GM21528 (cell line): Measurements from ENCODE around the gene PMAIP1.
A peak's percentile ranks its signal among the peaks of the same experiment; 100 is the strongest.
"Not testable (repeated sequence)": the region's sequence is repeated elsewhere in the genome, so short reads cannot be mapped to it uniquely, and the experiment has no call there.

Experiments
- ATAC-seq: cut with Tn5 transposase; IDR thresholded peaks from one replicate; pipeline ENCODE4 v1.9.1; 2021; ENCODE audit warnings: mild to moderate bottlenecking, moderate library complexity; ENCODE audit not compliant: unreplicated experiment, low FRiP score

The PMAIP1 gene

DNA sequence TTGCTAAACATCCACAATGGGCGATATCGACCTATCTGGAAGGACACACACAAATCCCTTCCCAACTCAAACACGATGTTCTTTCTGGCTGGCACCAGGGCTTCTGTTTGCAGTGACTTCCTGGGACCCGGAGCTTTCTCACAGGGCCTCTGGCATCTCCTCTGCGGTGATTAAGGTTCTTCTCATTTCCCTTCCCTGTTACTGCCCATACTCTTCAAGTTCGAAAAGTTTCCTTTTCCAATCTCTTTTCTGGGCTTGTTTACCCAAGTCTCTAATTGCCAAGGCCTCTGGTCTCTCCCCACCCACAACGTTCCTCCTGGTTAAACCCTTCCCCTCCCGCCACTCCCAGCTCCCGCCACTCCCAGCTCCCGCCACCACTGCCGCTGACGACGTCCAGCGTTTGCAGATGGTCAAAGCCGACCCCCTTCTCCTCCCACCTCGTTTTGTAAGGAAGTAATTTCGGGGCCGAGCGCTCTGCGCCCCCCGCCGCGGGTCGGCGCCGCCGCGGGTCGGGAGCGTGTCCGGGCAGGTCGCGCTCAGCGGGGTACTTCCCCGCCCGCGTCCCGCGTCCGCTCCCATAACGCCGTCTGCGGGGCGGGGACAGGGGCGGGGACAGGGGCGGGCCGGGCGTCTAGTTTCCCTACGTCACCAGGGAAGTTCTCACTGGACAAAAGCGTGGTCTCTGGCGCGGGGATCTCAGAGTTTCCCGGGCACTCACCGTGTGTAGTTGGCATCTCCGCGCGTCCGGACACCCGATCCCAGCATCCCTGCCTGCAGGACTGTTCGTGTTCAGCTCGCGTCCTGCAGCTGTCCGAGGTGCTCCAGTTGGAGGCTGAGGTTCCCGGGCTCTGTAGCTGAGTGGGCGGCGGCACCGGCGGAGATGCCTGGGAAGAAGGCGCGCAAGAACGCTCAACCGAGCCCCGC, at the start of gene PMAIP1:
TSS of gene PMAIP1 (plus strand) at position 699 of the 924 bp plus-strand sequence. CDS start at position 881, 182 bp downstream.
- peak; percentile 73 for ATAC-seq

- ATAC-seq = no peak
Measured at GRCh38 chr18:59851784-59852399, 47.9 kb upstream of the PMAIP1 start.

GRCh38 chr18:59852548-59852947, 47.2 kb upstream of the PMAIP1 start:
- no peak for ATAC-seq

- ATAC-seq = no peak
Measured at GRCh38 chr18:59853380-59853779, 46.4 kb upstream of the PMAIP1 start.

- ATAC-seq = not testable (repeated sequence)
Measured at GRCh38 chr18:59853988-59854387, 45.8 kb upstream of the PMAIP1 start.

DNA sequence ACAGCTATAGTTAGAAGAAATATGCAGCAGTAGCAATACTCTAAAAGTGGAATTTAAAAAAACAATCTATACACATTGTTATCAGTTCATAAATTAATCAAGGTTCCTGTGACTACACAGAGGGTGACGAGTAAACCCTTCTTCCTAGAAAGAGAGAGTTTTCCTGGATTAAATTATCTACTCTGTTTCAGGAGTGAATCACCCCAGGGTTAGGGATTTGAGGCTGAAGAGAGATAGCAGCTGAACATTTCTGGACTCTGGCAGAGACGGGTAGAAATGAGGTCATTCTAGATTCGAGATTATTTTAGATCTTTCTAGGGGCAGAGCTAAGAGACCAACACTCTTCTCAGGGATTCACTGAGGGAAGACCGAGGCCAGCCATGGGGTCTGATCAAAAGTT, 38.8 kb upstream of the PMAIP1 start:
- no peak for ATAC-seq

- peak; percentile 90 for ATAC-seq
Measured at GRCh38 chr18:59861963-59862819, 37.6 kb upstream of the PMAIP1 start.

DNA sequence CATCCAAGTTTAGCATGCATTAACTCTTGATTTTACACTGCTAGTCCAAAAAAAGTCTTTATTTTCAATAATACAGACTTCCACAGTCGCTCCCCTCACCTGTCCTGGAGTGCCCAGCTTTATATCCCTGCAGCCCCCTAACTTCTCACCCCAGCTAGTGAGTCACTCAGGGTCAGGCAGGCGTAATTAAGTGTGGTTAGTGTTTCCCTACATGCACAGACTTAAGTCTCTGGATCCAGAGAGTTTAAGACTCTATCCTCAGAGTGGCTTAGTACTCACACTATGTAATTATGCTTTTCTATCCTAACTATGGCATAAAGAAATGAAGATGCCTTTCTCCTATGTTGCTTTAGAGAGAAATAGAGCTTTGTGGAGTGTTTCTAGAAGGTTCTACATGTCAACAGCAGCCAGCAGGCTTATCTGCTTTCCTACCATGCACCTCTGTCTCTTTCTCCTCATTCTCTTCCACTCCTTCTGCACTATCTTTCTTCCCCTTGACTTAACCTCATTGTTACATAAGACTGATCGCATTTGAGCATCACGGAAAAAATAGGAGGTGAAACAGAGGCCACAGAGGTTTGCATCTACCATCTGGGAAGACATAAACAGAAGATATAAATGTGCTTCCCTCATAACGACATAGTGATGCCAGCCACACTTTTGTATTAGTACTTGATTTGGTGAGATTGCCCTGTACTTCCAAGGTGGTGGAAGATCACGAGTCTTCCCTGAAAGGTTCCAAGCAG, 34.4 kb upstream of the PMAIP1 start:
- ATAC-seq = no peak

- ATAC-seq = no peak
Measured at GRCh38 chr18:59866551-59867269, 33.1 kb upstream of the PMAIP1 start.

- ATAC-seq = no peak
Measured at GRCh38 chr18:59867337-59868104, 32.3 kb upstream of the PMAIP1 start.

GRCh38 chr18:59870623-59871130, 29.1 kb upstream of the PMAIP1 start:
- no peak for ATAC-seq

DNA sequence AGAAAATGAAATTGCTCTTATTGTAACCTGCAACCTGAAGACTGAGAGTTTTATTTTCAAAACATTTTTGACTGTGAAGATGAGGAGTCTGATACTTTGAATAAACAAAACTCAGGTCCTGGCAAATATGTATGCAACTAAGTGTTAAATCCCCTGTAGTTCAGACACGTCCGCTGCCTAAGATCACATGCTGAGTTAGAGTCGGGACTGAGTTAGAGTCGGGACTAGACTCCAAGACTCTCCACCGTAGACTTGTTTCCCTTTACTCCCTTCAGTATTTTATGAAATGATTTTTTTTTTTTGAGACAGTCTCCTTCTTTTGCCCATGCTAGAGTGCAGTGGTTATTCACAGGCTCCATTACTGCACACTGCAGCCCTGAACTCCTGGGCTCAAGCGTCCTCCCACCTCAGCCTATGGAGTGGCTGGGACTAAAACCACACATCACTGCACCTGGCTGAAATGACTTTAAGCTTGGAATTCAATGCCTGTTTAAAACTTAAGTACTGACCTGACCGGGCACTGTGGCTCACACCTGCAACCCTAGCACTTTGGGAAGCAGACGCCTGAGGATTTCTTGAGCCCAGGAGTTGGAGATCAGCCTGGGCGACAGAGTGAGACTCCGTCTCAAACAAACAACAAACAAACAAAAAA, 28.0 kb upstream of the PMAIP1 start:
- ATAC-seq = no peak

- ATAC-seq = no peak
Measured at GRCh38 chr18:59873641-59874040, 26.2 kb upstream of the PMAIP1 start.

DNA sequence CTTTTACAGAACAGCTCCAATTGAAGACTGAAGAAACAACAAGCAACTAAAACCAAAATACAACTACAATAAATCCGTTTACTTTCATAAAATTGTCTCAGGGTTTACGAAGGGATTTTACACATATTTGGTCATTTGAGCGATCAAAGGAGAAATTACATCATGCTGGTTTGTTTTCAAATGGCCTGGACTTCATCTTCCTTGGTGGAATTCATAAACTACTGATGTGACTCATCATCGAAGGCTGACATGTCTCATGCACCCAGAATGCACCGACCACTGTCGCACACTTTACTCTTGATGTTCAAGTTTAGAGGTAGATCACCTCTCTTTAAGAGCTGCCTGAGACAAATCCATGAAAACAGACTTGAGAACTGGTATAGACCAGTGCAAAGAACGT, 25.6 kb upstream of the PMAIP1 start:
- ATAC-seq = no peak

GRCh38 chr18:59876310-59876626, 23.5 kb upstream of the PMAIP1 start:
- ATAC-seq = peak; percentile 69

GRCh38 chr18:59877361-59877760, 22.4 kb upstream of the PMAIP1 start:
- no peak for ATAC-seq

- ATAC-seq = no peak
Measured at GRCh38 chr18:59878644-59879043, 21.2 kb upstream of the PMAIP1 start.
